Activated CD8-positive, alpha-beta memory T cell treated with anti-CD3 and anti-CD28 coated beads for 24 hours (primary cell): ENCODE data around the gene PDX1.

Experiments
- DNase-seq: peaks from one replicate; pipeline ENCODE4 v3.0.0-alpha.2; 2020

Gene PDX1

GRCh38 chr13:27919934-27920676 lies at the start of gene PDX1:
PDX1 (plus strand) TSS chr13:27920000; CDS start chr13:27920139, 139 bp downstream.
- DNase-seq, result peak; percentile 63

DNA sequence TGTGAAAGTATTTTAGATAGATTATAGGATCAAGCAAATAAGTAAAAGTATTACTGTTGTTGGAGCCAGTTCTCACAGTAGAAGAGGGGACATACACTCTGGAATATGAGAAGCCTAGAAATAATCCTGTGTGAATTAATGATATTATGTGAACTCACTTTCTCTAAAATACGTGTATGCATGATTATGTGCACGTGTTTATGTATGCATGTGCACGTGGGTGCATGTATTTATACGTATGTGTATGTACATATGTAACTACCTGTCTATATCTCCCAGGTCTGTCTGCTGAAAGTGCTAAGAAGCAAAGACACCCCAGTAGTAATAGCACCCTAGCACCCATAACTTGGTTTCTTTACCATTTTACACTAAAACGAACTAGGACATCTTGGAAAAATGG lies 41.5 kb upstream of the PDX1 start:
- DNase-seq, result no peak

DNA sequence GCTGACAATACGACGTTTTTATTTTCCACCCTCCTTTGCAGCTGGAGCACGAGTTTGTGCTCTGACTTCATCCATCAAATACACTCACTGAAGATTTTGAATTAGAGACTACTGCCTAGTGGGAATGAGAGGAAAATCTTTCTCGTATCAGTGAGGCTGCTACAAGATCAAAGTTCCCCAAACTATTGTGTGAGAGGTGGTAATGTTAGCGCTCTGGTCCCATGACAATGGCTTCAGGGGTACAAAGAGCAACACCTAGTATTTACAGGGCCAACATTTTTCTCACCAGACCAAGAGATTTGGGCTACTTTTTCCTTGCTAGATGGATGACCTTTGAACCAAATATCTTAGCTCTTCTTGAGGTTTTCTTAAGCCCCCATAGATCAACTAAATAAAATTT lies 30.3 kb upstream of the PDX1 start:
- DNase-seq, result no peak

DNA sequence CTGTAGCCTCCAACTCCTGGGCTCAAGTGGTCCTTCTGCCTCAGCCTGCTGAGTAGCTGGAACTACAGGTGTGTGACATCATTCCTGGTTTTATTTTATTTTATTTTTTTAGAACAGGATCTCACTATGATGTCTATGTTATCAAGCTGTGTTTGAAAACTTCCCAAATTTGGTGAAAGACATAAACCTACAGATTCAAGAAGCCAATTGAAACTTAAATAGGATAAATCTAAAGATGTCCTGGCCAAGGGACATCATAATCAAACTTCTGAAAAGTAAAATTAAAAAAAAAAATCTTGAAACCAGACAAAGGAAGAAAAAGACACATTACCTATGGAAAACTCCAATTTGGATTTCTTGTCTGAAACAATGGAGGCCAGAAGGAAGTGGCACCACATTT lies 23.1 kb upstream of the PDX1 start:
- DNase-seq, result no peak

- DNase-seq, result no peak
Measured at GRCh38 chr13:27904719-27905118, 15.1 kb upstream of the PDX1 start.

- no peak for DNase-seq
Measured at GRCh38 chr13:27905650-27906049, 14.2 kb upstream of the PDX1 start.

DNA sequence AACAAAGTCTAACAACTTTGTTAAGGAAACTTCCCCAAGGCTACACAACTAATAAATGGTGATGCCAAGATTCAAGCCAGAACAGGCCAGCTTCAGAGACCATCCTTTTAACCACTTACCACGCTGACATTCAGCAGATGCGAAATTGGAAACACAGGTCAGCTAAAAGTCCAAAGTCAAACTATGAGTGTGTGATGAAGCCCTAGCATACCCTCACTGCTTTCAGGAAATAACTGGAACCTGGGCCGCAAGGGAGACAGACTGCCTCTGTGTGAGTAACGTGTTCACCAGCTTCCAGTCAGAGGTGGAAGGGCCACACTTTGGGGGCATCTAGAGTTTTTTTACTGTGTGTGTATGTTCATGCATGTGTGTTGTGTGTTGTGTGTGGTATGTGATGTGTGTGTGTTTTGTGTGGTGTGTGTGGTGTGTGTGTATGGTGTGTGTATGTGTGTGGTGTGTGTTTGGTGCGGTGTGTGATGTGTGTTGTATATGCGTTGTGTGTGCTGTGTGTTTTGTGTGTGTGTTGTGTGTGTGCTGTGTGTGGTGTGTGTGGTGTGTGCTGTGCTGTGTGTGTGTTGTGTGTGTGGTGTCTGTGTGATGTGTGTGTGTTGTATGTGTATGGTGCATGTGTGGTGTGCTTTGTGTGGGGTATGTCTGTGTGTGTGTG lies 12.5 kb upstream of the PDX1 start:
- no peak for DNase-seq

- no peak for DNase-seq
Measured at GRCh38 chr13:27909378-27909777, 10.4 kb upstream of the PDX1 start.

- DNase-seq, result no peak
Measured at GRCh38 chr13:27911521-27911920, 8.3 kb upstream of the PDX1 start.

DNA sequence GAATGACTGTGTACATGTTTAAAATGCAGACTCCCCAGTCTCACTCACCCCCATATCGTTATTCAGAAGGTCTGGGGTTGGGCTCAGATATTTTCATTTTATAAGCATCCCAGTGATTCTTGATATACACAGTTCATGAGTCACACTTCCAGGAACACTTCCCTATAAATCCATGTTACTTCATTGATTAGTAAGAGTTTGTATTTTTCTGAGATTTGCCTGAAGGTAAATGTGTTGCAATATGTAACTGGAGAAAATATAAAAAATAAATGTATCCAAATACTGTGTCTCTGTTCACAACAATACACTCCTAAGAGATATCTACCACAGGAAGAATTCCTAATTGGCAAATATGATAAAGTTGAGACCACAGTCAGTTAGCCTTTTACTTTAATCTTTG lies 6.6 kb upstream of the PDX1 start:
- no peak for DNase-seq

GRCh38 chr13:27915301-27916207 lies 4.2 kb upstream of the PDX1 start:
- no peak for DNase-seq

GRCh38 chr13:27917121-27917947 lies 2.5 kb upstream of the PDX1 start:
- no peak for DNase-seq

DNA sequence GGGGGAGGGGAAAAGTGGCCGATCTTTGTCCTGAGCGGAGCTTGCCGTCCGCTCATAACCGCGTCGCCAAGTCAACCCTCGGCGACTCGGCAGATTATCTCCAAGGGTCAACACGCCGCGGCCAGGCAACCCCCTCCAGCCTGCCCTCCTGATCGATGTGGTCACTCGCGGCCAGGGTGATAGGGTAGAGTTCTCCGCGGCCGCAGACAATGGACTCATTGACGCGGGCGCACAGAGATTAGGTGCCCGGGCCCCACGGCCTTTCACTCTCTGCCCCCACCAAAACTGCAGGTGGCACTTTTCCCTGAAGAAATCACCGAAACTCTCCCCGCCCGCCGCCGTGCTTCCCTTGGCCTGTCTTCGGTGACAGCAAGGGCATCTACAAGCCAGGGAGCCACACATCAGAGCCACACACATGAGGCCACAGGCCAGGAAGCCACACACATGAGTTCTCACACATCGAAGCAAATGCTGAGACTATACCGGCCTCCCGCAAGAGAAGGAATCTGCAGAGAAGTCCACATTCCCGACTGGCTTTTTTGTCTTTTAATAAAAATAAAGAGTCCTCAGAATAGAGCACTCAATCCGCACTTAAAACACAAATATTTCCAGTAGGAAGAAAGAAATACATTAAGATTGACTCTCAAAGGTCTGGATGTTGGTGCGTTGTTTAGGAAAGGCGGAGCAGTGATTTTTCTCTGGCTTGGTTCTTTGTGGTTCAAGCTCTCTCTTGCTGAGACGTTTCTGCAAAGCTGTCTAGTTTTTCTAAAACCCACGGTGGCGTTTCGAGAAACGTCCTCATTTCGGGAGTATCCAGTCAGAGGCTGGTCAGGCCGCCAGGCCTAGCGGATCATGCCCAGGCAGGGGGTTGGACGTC lies 1.5 kb upstream of the PDX1 start:
- no peak for DNase-seq

GRCh38 chr13:27918918-27919658 lies 712 bp upstream of the PDX1 start:
- DNase-seq, result no peak

DNA sequence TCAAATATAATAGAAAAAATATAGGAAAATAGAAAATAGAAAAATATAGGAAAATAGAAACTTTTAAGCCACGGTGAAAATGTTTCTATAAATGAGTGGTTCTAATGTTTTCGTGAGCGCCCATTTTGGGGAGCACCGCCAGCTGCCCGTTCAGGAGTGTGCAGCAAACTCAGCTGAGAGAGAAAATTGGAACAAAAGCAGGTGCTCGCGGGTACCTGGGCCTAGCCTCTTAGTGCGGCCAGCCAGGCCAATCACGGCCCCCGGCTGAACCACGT lies 204 bp upstream of the PDX1 start:
- DNase-seq, result no peak

DNA sequence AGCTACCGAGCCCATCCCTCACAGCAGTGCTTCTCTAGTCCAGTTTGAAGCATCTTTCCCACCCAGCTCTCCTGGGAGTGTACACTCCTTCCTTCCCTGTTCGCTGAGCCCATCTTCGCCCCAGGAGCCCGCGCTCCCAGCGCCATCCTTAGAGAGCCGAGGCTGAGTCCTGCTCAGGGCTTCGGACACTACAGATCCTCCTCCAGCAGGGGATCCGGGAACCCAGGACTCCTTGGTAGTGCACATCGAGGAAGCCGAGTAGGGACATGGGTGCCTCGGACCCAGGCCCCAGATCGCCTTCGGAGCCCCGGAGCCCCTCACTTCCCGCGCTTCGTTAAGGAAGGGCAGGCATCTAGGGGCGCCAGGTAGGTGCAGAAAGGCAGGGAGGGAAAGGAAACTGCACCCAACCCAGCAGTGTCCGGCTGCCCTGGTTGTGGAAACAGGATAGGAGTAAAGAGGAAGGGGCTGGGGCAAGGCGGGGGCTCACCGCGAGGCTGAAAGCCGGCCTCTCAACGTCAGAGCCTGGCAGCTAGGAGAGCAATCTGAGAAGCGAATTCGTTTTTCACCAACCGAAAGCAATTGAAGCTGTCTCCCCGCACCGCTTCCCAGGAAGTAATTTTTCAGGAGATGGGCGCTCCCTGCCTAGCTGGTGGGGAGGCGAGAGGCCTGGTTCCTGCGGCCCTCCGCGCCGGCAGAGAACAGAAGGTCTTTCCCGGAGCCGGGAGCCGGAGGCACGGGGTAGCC lies 1.0 kb downstream of the PDX1 start:
- peak; percentile 63 for DNase-seq

DNA sequence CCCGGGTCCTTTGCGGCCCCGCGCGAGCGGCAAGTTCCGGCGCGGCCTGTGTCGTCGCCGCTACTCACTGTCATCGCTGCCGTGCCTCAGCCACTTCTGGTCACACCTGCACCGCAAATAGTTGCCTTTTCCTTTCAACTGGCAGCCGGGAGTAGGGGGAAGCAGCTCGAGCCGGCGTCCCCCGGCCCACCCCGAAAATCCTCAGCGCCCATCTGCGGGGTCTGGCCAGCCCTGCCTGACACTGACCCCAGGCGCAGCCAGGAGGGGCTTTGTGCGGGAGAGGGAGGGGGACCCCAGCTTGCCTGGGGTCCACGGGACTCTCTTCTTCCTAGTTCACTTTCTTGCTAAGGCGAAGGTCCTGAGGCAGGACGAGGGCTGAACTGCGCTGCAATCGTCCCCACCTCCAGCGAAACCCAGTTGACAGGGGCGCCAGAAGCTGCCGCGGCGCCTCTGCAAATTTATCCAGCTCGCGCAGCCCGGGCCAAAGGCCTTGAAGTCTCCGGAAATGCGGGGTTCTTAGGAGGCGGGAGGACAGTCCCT lies 1.7 kb downstream of the PDX1 start:
- no peak for DNase-seq

GRCh38 chr13:27921961-27922882 lies 2.4 kb downstream of the PDX1 start:
- DNase-seq, result no peak
